Stomach (tissue), 9 donors: ENCODE data around the gene EFCAB9. TPM values are rescaled to one million over a fixed set of nuclear protein-coding genes. Genes with fewer than 3 reads are reported as not detected.

ENCODE experiments used
- DNase-seq, 2 donors: peaks; one replicate each; pipeline versions ENCODE4 v3.0.0 to v3.0.0-alpha.2; 2013 to 2019
- H3K27ac ChIP-seq, 5 donors: fragments of 200-600 bp in 4 of 5; sonication (generic) in 4 of 5; one replicate each; pipeline ENCODE4 v1.5.1; 2013 to 2019; ENCODE audit warnings: mild to moderate bottlenecking in 1 of 5, moderate library complexity in 1 of 5
- H3K27me3 ChIP-seq, 3 donors: fragments of 200-600 bp; sonication (generic); one replicate each; pipeline ENCODE4 v1.5.1; 2017 to 2019; ENCODE audit warnings: mixed run types in 1 of 3
- H3K36me3 ChIP-seq, 4 donors: fragments of 200-600 bp; sonication (generic); 1 replicate in 3 of 4; 2 replicates in 1 of 4; pipeline ENCODE4 v1.5.1; 2016 to 2019
- H3K4me1 ChIP-seq, 4 donors: fragments of 200-600 bp; sonication (generic); one replicate each; pipeline ENCODE4 v1.5.1; 2016 to 2019
- H3K4me3 ChIP-seq, 4 donors: fragments of 200-600 bp; sonication (generic) in 3 of 4; one replicate each; pipeline ENCODE4 v1.5.1; 2016 to 2019; ENCODE audit warnings: mild to moderate bottlenecking in 1 of 4
- H3K9me3 ChIP-seq, 4 donors: fragments of 200-600 bp; sonication (generic); one replicate each; pipeline ENCODE4 v1.5.1; 2016 to 2019
- CTCF ChIP-seq, 7 experiments: fragments of 450-650 bp in 4 of 7; fragments of 200-600 bp in 3 of 7; sonication (generic) in 3 of 7; IDR thresholded peaks; one replicate each; pipeline ENCODE4 v1.5.1; 2016 to 2019; ENCODE audit warnings: antibody characterized with exemption in 7 of 7, control low read depth in 2 of 7, mild to moderate bottlenecking in 1 of 7
- EP300 ChIP-seq: sonication (generic); formaldehyde crosslinking; IDR thresholded peaks from one replicate; pipeline ENCODE4 v1.6.1; 2017; ENCODE audit warnings: antibody characterized with exemption
- POLR2A ChIP-seq, 4 donors: fragments of 450-650 bp; IDR thresholded peaks; one replicate each; pipeline ENCODE4 v1.6.1; 2016; ENCODE audit warnings: antibody characterized with exemption in 4 of 4, control low read depth in 2 of 4, mild to moderate bottlenecking in 1 of 4, moderate library complexity in 1 of 4
- POLR2AphosphoS5 ChIP-seq, 3 donors: sonication (generic); formaldehyde crosslinking; IDR thresholded peaks; one replicate each; pipeline ENCODE4 v1.6.1; 2016; ENCODE audit warnings: antibody characterized with exemption in 3 of 3
- WGBS, 5 donors: extraction: QIAGEN DNeasy Blood & Tissue Kit in 3 of 5; methylation state at CpG; one replicate each; pipeline versions ENCODE4 v1.1.5 to v1.1.7; 2013 to 2018; 5-methylcytosine and 5-hydroxymethylcytosine counted together
- intact Hi-C: fragments of 100-400 bp; cut with DNase I; formaldehyde crosslinking; loops from one replicate; pipeline ENCODE4 v1.15.1; 2023; ENCODE audit warnings: low total_unique reads
- polyA plus RNA-seq, 3 donors: library from polyadenylated mRNA; stranded (reverse); fragments of 200-250 nt; gene quantifications; one replicate each; pipeline ENCODE4 v1.2.3, GENCODE V29; 2013
- total RNA-seq, 5 donors: library from RNA; depleted of rRNA; stranded (reverse); fragments of >200 nt; gene quantifications; one replicate each; pipeline versions ENCODE4 v1.1.0 to v1.2.3, GENCODE V29; 2014 to 2016
- donor health status: healthy with polysubstance abuse.
- donor health status: Bipolar disorder and iron deficiency.
- donor health status: healthy.

EFCAB9 gene
- total and polyA plus RNA-seq, 8 donors, result not detected

GRCh38 chr5:172182291-172182690, 11.7 kb upstream of the EFCAB9 start:
- intact Hi-C loops, result no loop called here
- Histone ChIP-seq H3K4me3 (no peak overlapping the region), H3K36me3 (peaks cover 0 to 6% (median 0%) of the 10 kb centered on the region in 4 donors), H3K4me1 (peaks cover 19 to 88% (median 53%) of the 10 kb centered on the region in 4 donors), H3K27me3 (no peaks in the 10 kb centered on the region), H3K27ac (no peak overlapping the region), H3K9me3 (no peaks in the 10 kb centered on the region)
- no peak for TF ChIP-seq POLR2A (IDR thresholded peaks at IDR 0.05)
- TF ChIP-seq POLR2AphosphoS5 (IDR thresholded peaks at IDR 0.05), result no peak
- no peak for TF ChIP-seq CTCF (IDR thresholded peaks at IDR 0.05)
- no peak for TF ChIP-seq EP300
- 87 to 95% (median 90%) methylated on average over 6 of the region's 6 CpGs for WGBS, 5 donors
- no peak for DNase-seq

- intact Hi-C loops, result no loop called here
- Histone ChIP-seq H3K27ac (peak overlapping the region in 3 of 5 donors; percentile 93 to 98 (median 95)), H3K4me1 (peaks cover 11 to 80% (median 45%) of the 10 kb centered on the region in 4 donors), H3K27me3 (no peaks in the 10 kb centered on the region), H3K9me3 (no peaks in the 10 kb centered on the region), H3K36me3 (peaks cover 0 to 6% (median 0%) of the 10 kb centered on the region in 4 donors), H3K4me3 (no peak overlapping the region)
- WGBS, 5 donors, result 81 to 87% (median 87%) methylated on average over 4 of the region's 4 CpGs
- no peak for TF ChIP-seq EP300
- no peak for TF ChIP-seq POLR2A (IDR thresholded peaks at IDR 0.05)
- DNase-seq, result no peak
These were observed 10.1 kb upstream of the EFCAB9 start for GRCh38 chr5:172183881-172184280.

GRCh38 chr5:172185096-172185461, 8.9 kb upstream of the EFCAB9 start:
- 68 to 80% (median 76%) methylated on average over 10 of the region's 10 CpGs for WGBS, 5 donors
- DNase-seq, result no peak
- intact Hi-C loops, result no loop called here
- Histone ChIP-seq H3K9me3 (no peaks in the 10 kb centered on the region), H3K36me3 (peaks cover 0 to 6% (median 0%) of the 10 kb centered on the region in 4 donors), H3K27ac (peak overlapping the region in 4 of 5 donors; percentile 92 to 98 (median 94)), H3K4me1 (peaks cover 8 to 77% (median 40%) of the 10 kb centered on the region in 4 donors), H3K4me3 (peak overlapping the region in 3 of 4 donors; percentile 7 to 96 (median 95)), H3K27me3 (no peaks in the 10 kb centered on the region)
- TF ChIP-seq CTCF (IDR thresholded peaks at IDR 0.05) (no peak), POLR2A (IDR thresholded peaks at IDR 0.05) (no peak), POLR2AphosphoS5 (IDR thresholded peaks at IDR 0.05) (no peak), EP300 (no peak)

- Histone ChIP-seq H3K4me3 (peak overlapping the region; percentile 87 to 96 (median 93)), H3K27ac (peak overlapping the region; percentile 9 to 98 (median 93)), H3K4me1 (peaks cover 6 to 65% (median 39%) of the 10 kb centered on the region in 4 donors), H3K36me3 (peaks cover 0 to 1% (median 0%) of the 10 kb centered on the region in 4 donors), H3K9me3 (no peaks in the 10 kb centered on the region), H3K27me3 (no peaks in the 10 kb centered on the region)
- no peak for DNase-seq
- WGBS, 5 donors, result 75 to 81% (median 77%) methylated on average over 13 of the region's 13 CpGs
- intact Hi-C loops, result no loop called here
- TF ChIP-seq CTCF (IDR thresholded peaks at IDR 0.05) (no peak), POLR2A (IDR thresholded peaks at IDR 0.05) (no peak), EP300 (no peak), POLR2AphosphoS5 (IDR thresholded peaks at IDR 0.05) (no peak)
These were observed 7.8 kb upstream of the EFCAB9 start for GRCh38 chr5:172186114-172186695.
